ENCODE measurements around the gene HOXD9.

Gene HOXD9

GRCh38 chr2:176091329-176092258 is 30.9 kb upstream of the HOXD9 start:
- TF ChIP-seq CTCF (IDR thresholded peaks at IDR 0.05; ENCODE audit: insufficient read depth, low read depth, low read length, missing control alignments), result no peak
- no peak overlapping the region for H3K4me3 ChIP-seq (ENCODE audit: low read depth, low read length)
- DNase-seq (ENCODE audit: low read depth), result no peak

GRCh38 chr2:176092270-176093144 is 30.0 kb upstream of the HOXD9 start, which contains the start of gene HOXD13:
TSS of gene HOXD13 (plus strand) at chr2:176092721. CDS start at chr2:176092891, 170 bp downstream.
- TF ChIP-seq CTCF (IDR thresholded peaks at IDR 0.05; ENCODE audit: insufficient read depth, low read depth, low read length, missing control alignments), result no peak
- DNase-seq (ENCODE audit: low read depth), result no peak
- no peak within 1 kb of the TSS for H3K4me3 ChIP-seq (ENCODE audit: low read depth, low read length)

- TF ChIP-seq CTCF (IDR thresholded peaks at IDR 0.05; ENCODE audit: insufficient read depth, low read depth, low read length, missing control alignments), result no peak
- DNase-seq (ENCODE audit: low read depth), result no peak
- H3K4me3 ChIP-seq (ENCODE audit: low read depth, low read length), result no peak overlapping the region
Observed at GRCh38 chr2:176093145-176093897, 29.2 kb upstream of the HOXD9 start.

- no peak for DNase-seq (ENCODE audit: low read depth)
- no peak for TF ChIP-seq CTCF (IDR thresholded peaks at IDR 0.05; ENCODE audit: insufficient read depth, low read depth, low read length, missing control alignments)
- no peak overlapping the region for H3K4me3 ChIP-seq (ENCODE audit: low read depth, low read length)
Observed at GRCh38 chr2:176093898-176094249, 28.6 kb upstream of the HOXD9 start.

GRCh38 chr2:176094349-176094748 is 28.2 kb upstream of the HOXD9 start:
- TF ChIP-seq CTCF (IDR thresholded peaks at IDR 0.05; ENCODE audit: insufficient read depth, low read depth, low read length, missing control alignments), result no peak
- H3K4me3 ChIP-seq (ENCODE audit: low read depth, low read length), result no peak overlapping the region
- DNase-seq (ENCODE audit: low read depth), result no peak

- no peak overlapping the region for H3K4me3 ChIP-seq (ENCODE audit: low read depth, low read length)
- TF ChIP-seq CTCF (IDR thresholded peaks at IDR 0.05; ENCODE audit: insufficient read depth, low read depth, low read length, missing control alignments), result no peak
- no peak for DNase-seq (ENCODE audit: low read depth)
Observed at GRCh38 chr2:176095421-176095820, 27.1 kb upstream of the HOXD9 start.

Data from GM12865 (cell line).